Mesodermal cell (in vitro differentiated cells): ENCODE data around the gene C6orf47.
A peak's percentile ranks its signal among the peaks of the same experiment; 100 is the strongest.

Experiments used
- H3K27ac ChIP-seq: 2 replicates; pipeline ENCODE4 v1.7.0; 2013; ENCODE audit warnings: mild to moderate bottlenecking, low read depth, low read length, moderate library complexity; ENCODE audit not compliant: severe bottlenecking
- H3K36me3 ChIP-seq: 2 replicates; pipeline ENCODE4 v1.7.1; 2013; ENCODE audit warnings: mild to moderate bottlenecking, low read length, moderate library complexity; ENCODE audit not compliant: control insufficient read depth, insufficient read depth
- H3K4me1 ChIP-seq: one replicate; pipeline ENCODE4 v1.7.1; 2013; ENCODE audit warnings: mild to moderate bottlenecking, low read length; ENCODE audit not compliant: insufficient read depth, control insufficient read depth, poor library complexity, severe bottlenecking
- H3K4me3 ChIP-seq: 2 replicates; pipeline ENCODE4 v1.7.0; 2013; ENCODE audit warnings: low read length, control low read depth, mild to moderate bottlenecking; ENCODE audit not compliant: insufficient read depth, poor library complexity, severe bottlenecking; ENCODE audit errors: extremely low read depth
- H3K9me3 ChIP-seq: 2 replicates; pipeline ENCODE4 v1.7.1; 2013; ENCODE audit warnings: mild to moderate bottlenecking, low read length, moderate library complexity; ENCODE audit not compliant: control insufficient read depth
- WGBS, 2 experiments: methylation state at CpG; one replicate each; pipeline ENCODE4 v1.1.5; 2013; ENCODE audit warnings: missing lambda C conversion rate in 2 of 2; ENCODE audit not compliant: insufficient coverage in 2 of 2; 5-methylcytosine and 5-hydroxymethylcytosine counted together

The C6orf47 gene

GRCh38 chr6:31687860-31688693 lies 27.5 kb upstream of the C6orf47 start:
- WGBS, 2 experiments, result 84 to 88% methylated on average over 10 to 12 of the region's 14 CpGs
- H3K36me3 ChIP-seq, result peaks cover 65% of the 10 kb centered on the region

GRCh38 chr6:31687321-31687720 lies 26.7 kb upstream of the C6orf47 start:
- Histone ChIP-seq H3K36me3 (peaks cover 59% of the 10 kb centered on the region), H3K4me1 (peaks cover 11% of the 10 kb centered on the region), H3K4me3 (no peak overlapping the region), H3K9me3 (no peaks in the 10 kb centered on the region), H3K27ac (no peak overlapping the region)
- 83 to 93% methylated on average over 2 to 5 of the region's 8 CpGs for WGBS, 2 experiments

More at GRCh38 chr6:31687860-31688693, 27.5 kb upstream of the C6orf47 start:
- H3K9me3 ChIP-seq, result no peaks in the 10 kb centered on the region
- H3K4me1 ChIP-seq, result peaks cover 7% of the 10 kb centered on the region
- H3K27ac ChIP-seq, result no peak overlapping the region
- no peak overlapping the region for H3K4me3 ChIP-seq

- no peaks in the 10 kb centered on the region for H3K9me3 ChIP-seq
- 90 to 95% methylated on average over 2 to 4 of the region's 5 CpGs for WGBS, 2 experiments
- peaks cover 53% of the 10 kb centered on the region for H3K36me3 ChIP-seq
- H3K4me3 ChIP-seq, result no peak overlapping the region
- H3K27ac ChIP-seq, result no peak overlapping the region
- peaks cover 11% of the 10 kb centered on the region for H3K4me1 ChIP-seq
Observed at GRCh38 chr6:31686483-31686882, 25.9 kb upstream of the C6orf47 start.

- WGBS, 2 experiments, result 83 to 92% methylated on average over 8 to 12 of the region's 13 CpGs
- peaks cover 32% of the 10 kb centered on the region for H3K36me3 ChIP-seq
- H3K4me1 ChIP-seq, result peaks cover 10% of the 10 kb centered on the region
- H3K4me3 ChIP-seq, result no peak overlapping the region
- no peak overlapping the region for H3K27ac ChIP-seq
- H3K9me3 ChIP-seq, result no peaks in the 10 kb centered on the region
Observed at GRCh38 chr6:31683591-31683990, 23.0 kb upstream of the C6orf47 start.

GRCh38 chr6:31681135-31681671 lies 20.6 kb upstream of the C6orf47 start:
- Histone ChIP-seq H3K36me3 (peaks cover 8% of the 10 kb centered on the region), H3K4me3 (peak overlapping the region; percentile 35), H3K9me3 (no peaks in the 10 kb centered on the region), H3K27ac (peak overlapping the region; percentile 13), H3K4me1 (peaks cover 10% of the 10 kb centered on the region)
- 3 to 7% methylated on average over 28 to 32 of the region's 40 CpGs for WGBS, 2 experiments

- Histone ChIP-seq H3K36me3 (peaks cover under 1% of the 10 kb centered on the region), H3K4me3 (peak within 1 kb of the TSS; percentile 35), H3K9me3 (no peaks in the 10 kb centered on the region), H3K4me1 (peaks cover 10% of the 10 kb centered on the region), H3K27ac (peak within 1 kb of the TSS; percentile 13)
- 6 to 8% methylated on average over 15 to 16 of the region's 17 CpGs for WGBS, 2 experiments
Observed at GRCh38 chr6:31680226-31681134, 19.9 kb upstream of the C6orf47 start, which contains the start of gene LY6G5C. Gene LY6G5C (minus strand): TSS chr6:31681067. CDS start chr6:31680373, 694 bp downstream.

- H3K9me3 ChIP-seq, result no peaks in the 10 kb centered on the region
- WGBS, 2 experiments, result 81 to 88% methylated on average over 7 to 8 of the region's 8 CpGs
- no peak overlapping the region for H3K4me3 ChIP-seq
- H3K4me1 ChIP-seq, result peaks cover 9% of the 10 kb centered on the region
- H3K36me3 ChIP-seq, result peaks cover 12% of the 10 kb centered on the region
- no peak overlapping the region for H3K27ac ChIP-seq
Observed at GRCh38 chr6:31677955-31678354, 17.4 kb upstream of the C6orf47 start.

- Histone ChIP-seq H3K36me3 (peaks cover 21% of the 10 kb centered on the region), H3K9me3 (no peaks in the 10 kb centered on the region), H3K4me1 (peaks cover 5% of the 10 kb centered on the region), H3K27ac (no peak overlapping the region), H3K4me3 (no peak overlapping the region)
- WGBS, 2 experiments, result 88 to 100% methylated on average over 2 to 4 of the region's 6 CpGs
Observed at GRCh38 chr6:31676904-31677303, 16.3 kb upstream of the C6orf47 start.

GRCh38 chr6:31676322-31676903 lies 15.8 kb upstream of the C6orf47 start:
- WGBS, 2 experiments, result 83 to 100% methylated on average over 2 to 4 of the region's 4 CpGs
- H3K4me3 ChIP-seq, result no peak overlapping the region
- peaks cover 5% of the 10 kb centered on the region for H3K4me1 ChIP-seq
- no peaks in the 10 kb centered on the region for H3K9me3 ChIP-seq
- peaks cover 26% of the 10 kb centered on the region for H3K36me3 ChIP-seq
- no peak overlapping the region for H3K27ac ChIP-seq

- H3K4me1 ChIP-seq, result peaks cover 4% of the 10 kb centered on the region
- no peak within 1 kb of the TSS for H3K27ac ChIP-seq
- no peaks in the 10 kb centered on the region for H3K9me3 ChIP-seq
- no peak within 1 kb of the TSS for H3K4me3 ChIP-seq
- WGBS, 2 experiments, result 90 to 100% methylated on average over 2 to 6 of the region's 8 CpGs
- peaks cover 68% of the 10 kb centered on the region for H3K36me3 ChIP-seq
Observed at GRCh38 chr6:31669676-31670075, 9.1 kb upstream of the C6orf47 start, which contains the start of gene LY6G5B. Gene LY6G5B (plus strand): TSS chr6:31669976. CDS start chr6:31670951, 975 bp downstream.
